ENCODE data around the gene FOXF1. TPM values are rescaled to one million over a fixed set of nuclear protein-coding genes. Genes with fewer than 3 reads are reported as not detected.

The FOXF1 gene
- total RNA-seq, 4 donors from 2014 or later = 10.8 to 44.1 (median 23.4) TPM

DNA sequence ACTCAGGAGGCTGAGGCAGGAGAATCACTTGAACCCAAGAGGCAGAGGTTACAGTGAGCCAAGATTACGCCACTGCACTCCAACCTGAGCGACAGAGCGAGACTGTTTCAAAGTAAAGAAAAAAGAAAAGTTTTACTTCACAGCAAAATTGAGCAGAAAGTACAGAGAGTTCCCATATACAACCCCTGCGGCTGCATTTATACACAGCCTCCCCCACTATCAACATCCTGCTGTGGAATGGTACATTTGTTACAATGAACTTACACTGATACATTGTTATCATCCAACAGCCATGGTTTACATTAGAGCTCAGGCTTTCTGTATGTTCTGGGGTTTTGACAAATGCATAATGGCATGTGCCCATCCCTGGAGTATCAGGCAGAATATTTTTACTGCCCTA is 47.3 kb downstream of the FOXF1 start:
- peaks cover 4 to 16% (median 12%) of the 10 kb centered on the region in 4 donors for H3K4me1 ChIP-seq
- H3K27ac ChIP-seq = no peak overlapping the region
- no peak for TF ChIP-seq EP300 (IDR thresholded peaks at IDR 0.05; ENCODE audit: low read depth)
- no peak for TF ChIP-seq POLR2A (IDR thresholded peaks at IDR 0.05)
- TF ChIP-seq POLR2AphosphoS5 (IDR thresholded peaks at IDR 0.05) = no peak
- TF ChIP-seq CTCF (IDR thresholded peaks at IDR 0.05) = no peak
- H3K27me3 ChIP-seq = peaks cover 29% of the 10 kb centered on the region
- DNase-seq = no peak
- intact Hi-C loops (cut with DNase I; ENCODE audit: low total_unique reads) (loop anchor here (5.0 kb wide), 1 partner anchor 510 kb away; no protein-coding TSS in a partner anchor), in situ Hi-C loops (cut with MboI; ENCODE audit: low pct_ligation_motif_present in 1 of 4, low pct_unique_long_range_greater_than_20kb in 1 of 4, low sequenced_read_pairs in 3 of 4) (loop anchor here in 1 of 4 donors (10.0 to 25.0 kb wide), 2 partner anchors 517 to 730 kb away; no protein-coding TSS in a partner anchor)
- no peak overlapping the region for H3K4me3 ChIP-seq
- 40 to 85% methylated on average over 1 to 4 of the region's 4 CpGs for WGBS, 2 donors (ENCODE audit: low coverage in 1 of 2)
- no peaks in the 10 kb centered on the region for H3K9me3 ChIP-seq
- H3K36me3 ChIP-seq = no peaks in the 10 kb centered on the region

- no peak overlapping the region for H3K27ac ChIP-seq
- H3K27me3 ChIP-seq = peaks cover 36% of the 10 kb centered on the region
- 57 to 69% methylated on average over 11 to 28 of the region's 28 CpGs for whole genome bisulfite sequencing, 2 donors (ENCODE audit: low coverage in 1 of 2)
- H3K4me1 ChIP-seq = peaks cover 4 to 16% (median 13%) of the 10 kb centered on the region in 4 donors
- no peaks in the 10 kb centered on the region for H3K9me3 ChIP-seq
- H3K4me3 ChIP-seq = no peak overlapping the region
- intact Hi-C loops (cut with DNase I; ENCODE audit: low total_unique reads) (loop anchor here (5.0 kb wide), 1 partner anchor 509 kb away; no protein-coding TSS in a partner anchor), in situ Hi-C loops (cut with MboI; ENCODE audit: low pct_ligation_motif_present in 1 of 4, low pct_unique_long_range_greater_than_20kb in 1 of 4, low sequenced_read_pairs in 3 of 4) (loop anchor here in 1 of 4 donors (10.0 to 25.0 kb wide), 2 partner anchors 516 to 729 kb away; no protein-coding TSS in a partner anchor)
- DNase-seq = no peak
- no peaks in the 10 kb centered on the region for H3K36me3 ChIP-seq
- TF ChIP-seq POLR2A (IDR thresholded peaks at IDR 0.05) = no peak
- no peak for TF ChIP-seq CTCF (IDR thresholded peaks at IDR 0.05)
- no peak for TF ChIP-seq POLR2AphosphoS5 (IDR thresholded peaks at IDR 0.05)
Measured at GRCh38 chr16:86558355-86559193, 48.2 kb downstream of the FOXF1 start.

- Histone ChIP-seq H3K27ac (no peak overlapping the region), H3K36me3 (no peaks in the 10 kb centered on the region), H3K4me1 (peaks cover 4 to 18% (median 11%) of the 10 kb centered on the region in 4 donors), H3K4me3 (no peak overlapping the region), H3K27me3 (peaks cover 47% of the 10 kb centered on the region), H3K9me3 (no peaks in the 10 kb centered on the region)
- no peak for DNase-seq
- in situ Hi-C loops (cut with MboI; ENCODE audit: low pct_ligation_motif_present in 1 of 4, low pct_unique_long_range_greater_than_20kb in 1 of 4, low sequenced_read_pairs in 3 of 4) (loop anchor here (10.0 to 25.0 kb wide), 6 partner anchors 495 to 727 kb away; no protein-coding TSS in a partner anchor), intact Hi-C loops (cut with DNase I; ENCODE audit: low total_unique reads) (loop anchor here (5.0 kb wide), 2 partner anchors 507 to 717 kb away; no protein-coding TSS in a partner anchor)
- TF ChIP-seq CTCF (IDR thresholded peaks at IDR 0.05) = no peak
- no peak for TF ChIP-seq EP300 (IDR thresholded peaks at IDR 0.05; ENCODE audit: low read depth)
- no peak for TF ChIP-seq POLR2AphosphoS5 (IDR thresholded peaks at IDR 0.05)
- no peak for TF ChIP-seq POLR2A (IDR thresholded peaks at IDR 0.05)
- 72% methylated on average over 9 of the region's 9 CpGs; no CpG with 5 or more reads in 1 of the 2 donors for WGBS, 2 donors (ENCODE audit: low coverage in 1 of 2)
Measured at GRCh38 chr16:86559802-86560305, 49.5 kb downstream of the FOXF1 start.

GRCh38 chr16:86562356-86562755 is 52.0 kb downstream of the FOXF1 start:
- TF ChIP-seq CTCF (IDR thresholded peaks at IDR 0.05) (no peak), EP300 (IDR thresholded peaks at IDR 0.05; ENCODE audit: low read depth) (no peak), POLR2A (IDR thresholded peaks at IDR 0.05) (no peak), POLR2AphosphoS5 (IDR thresholded peaks at IDR 0.05) (no peak)
- Histone ChIP-seq H3K27ac (no peak overlapping the region), H3K4me3 (no peak overlapping the region), H3K27me3 (peaks cover 72% of the 10 kb centered on the region), H3K36me3 (no peaks in the 10 kb centered on the region), H3K4me1 (peaks cover 0 to 22% (median 10%) of the 10 kb centered on the region in 4 donors), H3K9me3 (no peaks in the 10 kb centered on the region)
- DNase-seq = no peak
- in situ Hi-C loops (cut with MboI; ENCODE audit: low pct_ligation_motif_present in 1 of 4, low pct_unique_long_range_greater_than_20kb in 1 of 4, low sequenced_read_pairs in 3 of 4) (loop anchor here (10.0 to 25.0 kb wide), 5 partner anchors 492 to 725 kb away; no protein-coding TSS in a partner anchor), intact Hi-C loops (cut with DNase I; ENCODE audit: low total_unique reads) (loop anchor here (5.0 kb wide), 1 partner anchor 715 kb away; no protein-coding TSS in a partner anchor)
- WGBS, 2 donors (ENCODE audit: low coverage in 1 of 2) = 64 to 87% methylated on average over 4 to 6 of the region's 6 CpGs
